Measurements from ENCODE around the gene RTBDN. TPM values are rescaled to one million over a fixed set of nuclear protein-coding genes. Genes with fewer than 3 reads are reported as not detected.

The RTBDN gene
- total RNA-seq, 1 experiment from 2014 or later = 5.6 TPM

DNA sequence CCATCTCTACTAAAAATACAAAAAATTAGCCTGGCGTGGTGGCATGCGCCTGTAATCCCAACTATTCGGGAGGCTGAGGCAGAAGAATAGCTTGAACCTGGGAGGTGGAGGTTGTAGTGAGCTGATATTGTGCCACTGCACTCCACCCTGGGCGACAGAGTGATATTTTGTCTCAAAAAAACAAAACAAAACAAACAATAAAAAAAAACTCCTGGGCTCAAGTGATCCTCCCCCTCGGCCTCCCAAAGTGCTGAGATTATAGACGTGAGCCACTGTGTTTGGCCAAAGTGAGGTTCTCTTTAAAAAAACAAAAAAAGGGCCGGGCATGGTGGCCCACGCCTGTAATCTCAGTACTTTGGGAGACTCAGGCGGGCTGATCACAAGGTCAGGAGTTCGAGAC, 46.9 kb downstream of the RTBDN start:
- no peak overlapping the region for H3K27ac ChIP-seq (ENCODE audit: insufficient read length, low read depth, low read length)
- no peaks in the 10 kb centered on the region for H4K20me1 ChIP-seq (ENCODE audit: control insufficient read depth, insufficient read depth, insufficient read length)
- H4K8ac ChIP-seq (replicated peaks; ENCODE audit: insufficient read length, low read depth, low read length) = no peak overlapping the region
- TF ChIP-seq CTCF (conservative IDR thresholded peaks at IDR 0.05) = no peak
- no peak overlapping the region for H3K14ac ChIP-seq (ENCODE audit: insufficient read depth, low read length)
- H2BK15ac ChIP-seq (ENCODE audit: low read depth, low read length) = no peak overlapping the region
- no peak for DNase-seq
- H3K79me2 ChIP-seq (ENCODE audit: insufficient read depth, low read length) = no peaks in the 10 kb centered on the region
- no peak overlapping the region for H2AK5ac ChIP-seq (ENCODE audit: insufficient read length, low read length)
- no peak overlapping the region for H3K4ac ChIP-seq (ENCODE audit: low read depth, low read length)
- H3K23me2 ChIP-seq (ENCODE audit: insufficient read length, low read depth, low read length, poor library complexity, severe bottlenecking) = peaks cover 33% of the 10 kb centered on the region
- H3K27me3 Mint-ChIP-seq (ENCODE audit: low read depth) = peaks cover 6% of the 10 kb centered on the region
- no peak overlapping the region for H4K91ac ChIP-seq (ENCODE audit: insufficient read length, low read depth, low read length)
- H3K23ac ChIP-seq (ENCODE audit: insufficient read length, low read depth, low read length) = no peak overlapping the region
- peaks cover 28% of the 10 kb centered on the region in 2 experiments for H3K4me1 Mint-ChIP-seq
- no peak overlapping the region for H3K27ac Mint-ChIP-seq
- no peak overlapping the region for H3T11ph ChIP-seq (ENCODE audit: low read length)
- no peak overlapping the region for H2AFZ ChIP-seq (ENCODE audit: low read length)
- H3K27me3 ChIP-seq (ENCODE audit: insufficient read depth, low read length) = no peaks in the 10 kb centered on the region; the same call in 1 of the 2 replicates
- WGBS (ENCODE audit: extremely low coverage, insufficient read length, low lambda C conversion rate) = no CpG with 5 or more reads among the region's 10 CpGs
- no peaks in the 10 kb centered on the region for H3K79me1 ChIP-seq (ENCODE audit: insufficient read depth, low read depth, low read length, poor library complexity, severe bottlenecking)
- no peak overlapping the region for H3K56ac ChIP-seq (ENCODE audit: insufficient read length, low read depth, low read length)
- no peak overlapping the region for H3K4me2 ChIP-seq (ENCODE audit: insufficient read depth, insufficient read length, low read length)
- H2BK120ac ChIP-seq (ENCODE audit: low read depth, low read length, poor library complexity, severe bottlenecking) = no peak overlapping the region
- H3K9me3 Mint-ChIP-seq = no peaks in the 10 kb centered on the region
- H3K4me1 ChIP-seq (ENCODE audit: insufficient read depth, low read length) = peaks cover 6% of the 10 kb centered on the region
- H3K18ac ChIP-seq (ENCODE audit: insufficient read length, low read depth, low read length) = no peak overlapping the region
- no peak overlapping the region; a peak in 1 of 5 replicates for H3K4me3 Mint-ChIP-seq
- H4K5ac ChIP-seq (ENCODE audit: insufficient read length, low read depth, low read length) = no peak overlapping the region
- H3K9ac ChIP-seq (ENCODE audit: extremely low read depth, insufficient read length, low read length) = no peak overlapping the region
- H2BK20ac ChIP-seq (ENCODE audit: low read depth, low read length, poor library complexity, severe bottlenecking) = no peak overlapping the region
- H2BK12ac ChIP-seq (ENCODE audit: insufficient read length, low read depth, low read length) = no peak overlapping the region
- no peaks in the 10 kb centered on the region for H3K36me3 Mint-ChIP-seq (ENCODE audit: insufficient read depth in 1 of 3, low read depth in 3 of 3)
- H2BK5ac ChIP-seq (ENCODE audit: insufficient read length, low read length) = no peak overlapping the region
- no peaks in the 10 kb centered on the region for H3K9me3 ChIP-seq (ENCODE audit: control insufficient read depth, low read depth, low read length)

Measured in H9 (cell line).